ENCODE data around the gene C1S.

- TF ChIP-seq CTCF (conservative IDR thresholded peaks at IDR 0.05; ENCODE audit: low read length) (no peak), EZH2phosphoT487 (IDR thresholded peaks at IDR 0.05; ENCODE audit: borderline replicate concordance) (no peak)
Measured at GRCh38 chr12:7047306-7047705, 13.2 kb upstream of the C1S start.

Data from Loucy (cell line).